ENCODE data around the gene PRRX2.
"Not testable (repeated sequence)": the region's sequence is repeated elsewhere in the genome, so short reads cannot be mapped to it uniquely, and the experiment has no call there.

The PRRX2 gene

DNA sequence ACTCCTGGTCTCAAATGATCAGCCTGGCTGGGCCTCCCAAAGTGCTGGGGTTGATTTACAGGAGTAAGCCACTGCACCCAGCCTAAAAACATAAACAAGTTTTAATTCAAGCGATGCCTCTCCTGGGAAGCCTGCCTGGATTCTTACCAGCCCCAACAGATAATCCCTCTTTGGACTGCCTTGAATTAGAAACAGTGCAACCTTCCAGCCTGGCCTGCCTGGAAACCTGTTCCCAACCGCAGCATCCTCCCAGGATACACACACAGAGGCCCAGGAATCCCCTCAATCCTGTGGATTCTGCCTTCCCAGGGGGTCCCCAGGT, 68.1 kb downstream of the PRRX2 start:
- H3K9me3 Mint-ChIP-seq: no peaks in the 10 kb centered on the region
- peaks cover 7 to 11% of the 10 kb centered on the region in 2 donors for H3K4me1 Mint-ChIP-seq (ENCODE audit: low read depth in 2 of 2)
- peaks cover 3% of the 10 kb centered on the region for H3K36me3 Mint-ChIP-seq (ENCODE audit: insufficient read depth)
- DNase-seq: no peak
- peaks cover 0 to 44% of the 10 kb centered on the region in 2 donors for H3K27me3 Mint-ChIP-seq
- H3K4me3 Mint-ChIP-seq: no peak overlapping the region
- H3K27ac Mint-ChIP-seq: no peak overlapping the region
- ATAC-seq (replicated peaks): no peak

DNA sequence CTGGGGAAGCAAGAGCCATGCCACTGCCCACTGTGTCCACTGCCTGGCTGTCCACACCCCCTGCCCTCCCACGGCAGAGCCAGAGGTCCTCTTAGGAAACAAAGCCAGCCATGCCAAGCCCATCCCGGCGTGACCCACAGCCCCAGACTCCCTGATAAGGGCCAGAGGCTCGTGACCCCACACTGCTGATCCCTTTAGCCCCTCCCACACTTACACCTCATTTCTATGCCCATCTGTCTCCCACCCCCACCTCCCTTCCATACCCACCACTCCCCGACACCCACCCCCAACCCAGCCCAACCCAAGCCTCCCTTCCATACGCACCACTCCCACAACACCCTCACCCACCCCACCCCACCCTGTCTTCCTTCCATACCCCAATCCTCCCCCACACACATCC, 70.1 kb downstream of the PRRX2 start:
- Mint-ChIP-seq H3K27ac (no peak overlapping the region), H3K36me3 (ENCODE audit: insufficient read depth) (peaks cover 3% of the 10 kb centered on the region), H3K4me3 (no peak overlapping the region), H3K27me3 (peaks cover 0 to 39% of the 10 kb centered on the region in 2 donors), H3K4me1 (ENCODE audit: low read depth in 2 of 2) (peaks cover 7 to 11% of the 10 kb centered on the region in 2 donors), H3K9me3 (no peaks in the 10 kb centered on the region)
- ATAC-seq (replicated peaks): no peak
- no peak for DNase-seq

DNA sequence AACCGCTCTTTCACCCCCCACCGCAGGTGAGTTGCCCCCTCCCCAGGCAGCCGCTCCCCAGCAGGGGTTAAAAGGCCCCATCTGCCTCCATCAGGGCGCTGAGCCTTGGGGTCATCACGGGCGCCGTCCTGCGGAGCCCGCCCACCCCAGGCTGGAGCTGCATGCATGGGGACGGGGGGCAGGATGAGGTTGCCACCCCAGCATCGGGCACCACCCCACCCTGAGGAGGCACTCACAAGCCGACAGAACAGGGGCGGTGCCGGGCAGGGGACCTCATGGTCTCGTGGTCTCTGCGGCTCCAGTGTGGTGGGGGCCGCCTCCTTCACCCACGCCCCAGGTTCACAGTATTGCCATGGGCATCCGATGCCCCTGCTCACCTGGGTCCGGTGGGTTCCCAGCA, 70.9 kb downstream of the PRRX2 start:
- Mint-ChIP-seq H3K4me1 (ENCODE audit: low read depth in 2 of 2) (peaks cover 7 to 11% of the 10 kb centered on the region in 2 donors), H3K27ac (no peak overlapping the region), H3K9me3 (no peaks in the 10 kb centered on the region), H3K4me3 (peak overlapping the region; percentile 77 to 79), H3K36me3 (ENCODE audit: insufficient read depth) (peaks cover 3% of the 10 kb centered on the region), H3K27me3 (peaks cover 0 to 38% of the 10 kb centered on the region in 2 donors)
- DNase-seq (no peak), ATAC-seq (replicated peaks) (no peak)

DNA sequence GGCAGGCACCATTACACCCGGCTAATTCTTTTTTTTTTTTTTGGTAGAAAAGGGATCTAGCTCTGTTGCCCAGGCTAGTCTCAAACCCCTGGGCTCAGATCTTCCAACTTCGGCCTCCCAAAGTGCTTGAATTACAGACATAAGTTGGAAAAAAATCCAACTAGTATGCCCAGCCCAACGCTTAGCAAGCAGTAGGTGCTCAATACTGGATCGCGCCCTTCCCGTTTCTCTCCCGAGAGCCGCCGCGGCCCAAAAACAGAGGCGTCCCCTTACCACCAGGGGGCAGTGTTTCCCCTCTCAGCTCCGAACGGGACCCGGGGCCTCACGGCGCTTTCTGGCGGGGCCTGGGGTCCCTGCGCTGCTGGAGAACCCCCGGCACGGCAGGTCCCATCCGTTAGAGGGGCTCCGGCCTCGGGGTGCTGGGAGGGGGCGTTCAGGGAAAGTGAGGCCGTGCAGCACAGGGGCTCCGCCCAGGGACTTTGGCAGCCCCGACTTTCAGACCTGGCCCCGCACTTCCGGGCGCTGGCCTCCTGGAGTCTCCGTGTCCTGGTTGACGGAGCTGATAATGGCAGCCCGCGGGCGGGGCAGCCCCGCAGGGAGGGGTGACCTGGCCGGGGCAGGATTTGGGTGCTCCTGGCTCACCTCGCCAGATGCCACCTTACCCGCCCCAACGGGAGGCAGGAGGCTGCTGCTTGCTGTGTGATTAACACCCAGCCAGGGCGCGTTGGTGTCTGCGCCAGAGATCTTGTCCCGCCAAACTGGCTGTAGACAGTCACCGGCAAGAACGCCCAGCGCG, 72.2 kb downstream of the PRRX2 start:
- peak overlapping the region; percentile 72 to 74 for H3K27ac Mint-ChIP-seq
- ATAC-seq (replicated peaks): peak; percentile 87

DNA sequence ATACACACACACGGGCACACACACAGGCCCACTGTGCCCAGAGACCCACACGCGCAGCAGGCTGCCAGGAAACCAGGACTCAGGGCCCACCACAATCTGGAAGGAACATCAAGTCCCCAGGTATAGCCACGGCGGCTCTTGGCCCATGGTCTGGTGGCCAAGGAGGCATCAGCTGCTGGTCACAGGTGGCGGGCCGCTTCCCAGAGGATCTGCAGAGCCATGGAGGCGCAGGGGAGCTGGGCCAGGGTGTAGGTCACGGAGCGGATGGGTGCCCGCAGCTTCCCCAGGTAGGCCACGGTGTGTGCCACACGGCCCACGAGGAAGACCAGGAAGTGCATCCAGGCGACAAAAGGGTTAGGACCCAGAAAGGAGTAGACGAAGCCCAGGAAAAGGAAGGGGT, 74.0 kb downstream of the PRRX2 start:
- Mint-ChIP-seq H3K27ac (no peak overlapping the region), H3K4me1 (ENCODE audit: low read depth in 2 of 2) (peaks cover 7 to 11% of the 10 kb centered on the region in 2 donors), H3K4me3 (peak overlapping the region in 1 of 2 donors; percentile 8), H3K36me3 (ENCODE audit: insufficient read depth) (peaks cover 3% of the 10 kb centered on the region), H3K9me3 (no peaks in the 10 kb centered on the region), H3K27me3 (peaks cover 0 to 18% of the 10 kb centered on the region in 2 donors)
- DNase-seq: no peak
- ATAC-seq (replicated peaks): no peak

More for the DNA sequence above, 72.2 kb downstream of the PRRX2 start:
- H3K27me3 Mint-ChIP-seq: peaks cover 0 to 26% of the 10 kb centered on the region in 2 donors
- peak; percentile 87 to 90 (median 88) for DNase-seq
- no peaks in the 10 kb centered on the region for H3K9me3 Mint-ChIP-seq
- H3K4me3 Mint-ChIP-seq: peak overlapping the region; percentile 77 to 79
- H3K4me1 Mint-ChIP-seq (ENCODE audit: low read depth in 2 of 2): peaks cover 7 to 11% of the 10 kb centered on the region in 2 donors
- H3K36me3 Mint-ChIP-seq (ENCODE audit: insufficient read depth): peaks cover 3% of the 10 kb centered on the region

DNA sequence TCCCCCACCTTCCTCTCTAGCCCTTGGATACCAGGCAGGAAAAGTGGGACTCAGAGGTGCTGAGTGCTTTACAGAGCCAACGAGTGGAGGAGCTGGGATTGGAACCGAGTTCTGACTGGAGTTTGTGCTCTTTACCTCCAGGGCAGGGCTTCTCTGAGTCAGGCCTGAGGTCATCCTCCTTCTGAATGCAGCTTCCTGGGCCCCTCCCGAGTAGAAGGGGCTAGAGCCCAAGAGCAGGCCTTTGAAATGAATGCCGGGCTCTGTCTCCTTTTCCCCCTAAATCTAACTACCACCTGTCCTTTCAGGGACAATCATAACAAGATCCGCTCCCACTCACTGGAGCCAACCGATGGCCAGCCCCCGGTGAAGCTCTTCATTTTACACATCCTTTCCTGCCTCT, 74.7 kb downstream of the PRRX2 start:
- peaks cover 0 to 14% of the 10 kb centered on the region in 2 donors for H3K27me3 Mint-ChIP-seq
- no peaks in the 10 kb centered on the region for H3K9me3 Mint-ChIP-seq
- DNase-seq (no peak), ATAC-seq (replicated peaks) (no peak)
- no peak overlapping the region for H3K27ac Mint-ChIP-seq
- H3K36me3 Mint-ChIP-seq (ENCODE audit: insufficient read depth): peaks cover 3% of the 10 kb centered on the region
- H3K4me1 Mint-ChIP-seq (ENCODE audit: low read depth in 2 of 2): peaks cover 7 to 11% of the 10 kb centered on the region in 2 donors
- no peak overlapping the region for H3K4me3 Mint-ChIP-seq

DNA sequence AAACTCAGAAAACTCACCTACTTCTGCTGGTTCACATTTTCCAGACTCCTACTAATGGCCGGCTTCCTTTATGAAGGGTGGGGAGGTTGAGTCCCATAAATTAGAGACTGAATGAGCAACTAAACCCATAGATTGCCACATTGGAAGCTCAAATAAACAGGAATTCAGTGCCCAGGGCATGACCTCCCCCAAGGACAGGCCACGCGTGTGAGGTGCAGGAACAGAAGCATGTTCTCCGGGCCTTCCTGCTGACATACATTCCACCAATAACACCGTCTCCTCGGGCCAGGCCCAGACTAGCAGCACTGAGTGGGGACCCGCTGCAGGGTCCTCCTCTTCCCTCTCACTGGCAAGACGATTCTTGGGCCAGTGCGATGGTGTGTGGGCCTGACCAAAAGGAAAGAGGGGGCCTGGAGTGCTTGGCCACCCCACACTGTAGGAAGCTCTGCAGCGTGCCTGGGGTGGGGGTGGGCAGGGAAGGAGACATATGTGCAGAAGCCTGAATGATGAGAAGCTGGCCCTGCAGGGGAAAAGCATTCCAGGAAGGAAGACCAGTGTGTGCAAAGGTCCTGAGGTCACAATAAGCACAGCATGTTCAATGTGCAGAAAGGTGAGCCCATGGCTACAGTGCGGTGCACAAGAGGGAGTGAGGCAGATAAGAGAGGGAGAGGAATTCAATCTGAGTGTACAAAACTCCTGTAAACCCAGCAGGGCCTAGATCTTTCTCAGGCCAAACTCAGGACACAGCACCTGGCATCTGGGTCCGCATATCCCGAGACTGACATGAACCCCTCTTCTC, 75.4 kb downstream of the PRRX2 start:
- no peaks in the 10 kb centered on the region for H3K9me3 Mint-ChIP-seq
- no peak overlapping the region for H3K27ac Mint-ChIP-seq
- H3K27me3 Mint-ChIP-seq: peaks cover 0 to 14% of the 10 kb centered on the region in 2 donors
- ATAC-seq (replicated peaks) (no peak), DNase-seq (no peak)
- peaks cover 3% of the 10 kb centered on the region for H3K36me3 Mint-ChIP-seq (ENCODE audit: insufficient read depth)
- peaks cover 7 to 11% of the 10 kb centered on the region in 2 donors for H3K4me1 Mint-ChIP-seq (ENCODE audit: low read depth in 2 of 2)
- no peak overlapping the region for H3K4me3 Mint-ChIP-seq

DNA sequence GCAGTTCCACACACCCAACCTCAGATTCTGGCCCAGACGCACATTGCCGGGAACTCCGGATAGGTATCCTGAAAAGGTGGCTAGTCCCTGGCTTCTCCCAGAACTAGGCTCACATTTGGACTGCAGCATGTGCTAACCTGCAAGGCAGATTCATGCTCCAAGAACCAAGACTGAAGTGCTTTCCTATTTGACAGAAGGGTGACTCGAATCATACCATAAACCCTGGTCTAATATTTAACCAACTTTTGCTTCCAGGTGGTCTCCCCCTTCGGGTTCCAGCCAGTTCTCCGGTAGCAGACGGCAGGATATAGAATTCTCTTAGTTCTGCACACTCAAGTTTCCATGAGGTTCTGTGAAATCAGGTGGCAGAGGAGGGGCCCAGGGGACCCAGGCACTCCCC, 79.8 kb downstream of the PRRX2 start:
- no peaks in the 10 kb centered on the region for H3K36me3 Mint-ChIP-seq (ENCODE audit: insufficient read depth)
- H3K27me3 Mint-ChIP-seq: peaks cover 0 to 6% of the 10 kb centered on the region in 2 donors
- H3K27ac Mint-ChIP-seq: no peak overlapping the region
- no peaks in the 10 kb centered on the region for H3K4me1 Mint-ChIP-seq (ENCODE audit: low read depth in 2 of 2)
- H3K4me3 Mint-ChIP-seq: no peak overlapping the region
- no peak for ATAC-seq (replicated peaks)
- no peak for DNase-seq
- no peaks in the 10 kb centered on the region for H3K9me3 Mint-ChIP-seq

DNA sequence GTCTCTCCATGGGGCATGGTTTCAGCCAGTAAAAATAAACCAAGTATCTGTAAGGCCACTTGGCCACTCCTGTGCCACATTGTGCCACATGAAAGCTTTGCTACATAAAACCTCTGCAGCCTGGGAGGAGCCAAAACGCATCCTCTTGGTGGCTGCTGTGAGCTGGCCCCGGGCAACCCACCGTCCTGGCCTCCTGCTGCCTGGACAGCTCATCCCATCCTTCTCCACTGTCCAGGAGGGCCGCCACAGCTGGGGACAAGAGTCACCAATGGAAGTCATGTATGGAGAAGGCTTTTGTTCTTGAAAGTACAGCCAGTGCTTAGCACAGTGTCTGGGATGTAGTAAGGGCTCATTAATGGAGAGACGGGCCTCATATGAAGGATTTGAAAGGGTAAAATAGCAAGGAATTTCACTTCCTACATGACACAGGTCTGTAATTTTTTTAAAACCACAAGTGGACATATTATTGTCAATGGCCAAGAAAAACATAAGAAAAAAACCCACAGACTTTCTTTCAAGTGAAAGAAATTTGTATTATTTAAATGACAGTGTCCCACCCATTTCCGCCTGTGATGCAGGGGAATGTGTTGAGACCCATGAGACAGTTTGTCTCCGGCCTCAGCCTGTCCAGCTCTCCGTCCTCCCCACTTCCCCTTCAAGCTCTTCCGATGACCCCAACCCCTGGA, 80.8 kb downstream of the PRRX2 start:
- no peaks in the 10 kb centered on the region for H3K27me3 Mint-ChIP-seq
- H3K27ac Mint-ChIP-seq: no peak overlapping the region
- H3K9me3 Mint-ChIP-seq: no peaks in the 10 kb centered on the region
- DNase-seq: no peak
- no peaks in the 10 kb centered on the region for H3K36me3 Mint-ChIP-seq (ENCODE audit: insufficient read depth)
- no peaks in the 10 kb centered on the region for H3K4me1 Mint-ChIP-seq (ENCODE audit: low read depth in 2 of 2)
- ATAC-seq (replicated peaks): no peak
- no peak overlapping the region for H3K4me3 Mint-ChIP-seq

DNA sequence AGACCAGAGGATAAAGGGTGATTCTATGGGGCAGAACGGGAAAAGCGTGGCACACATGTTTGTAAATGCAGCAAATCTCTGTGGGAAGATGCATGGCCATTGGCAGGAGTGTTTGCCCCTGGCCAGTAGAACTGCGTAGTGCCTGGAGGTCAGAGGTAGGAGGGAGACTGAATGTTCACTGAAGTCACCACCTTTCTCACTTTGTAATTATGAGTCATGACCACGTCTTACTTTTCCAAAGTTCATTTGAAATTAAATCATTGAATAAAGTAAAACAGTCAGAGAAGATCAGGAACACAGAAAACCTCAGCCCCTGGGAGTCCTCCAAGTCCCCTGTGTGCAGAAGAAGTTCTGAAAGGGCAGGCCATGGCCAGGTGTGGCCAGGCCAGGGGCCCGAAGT, 82.8 kb downstream of the PRRX2 start:
- no peak overlapping the region for H3K27ac Mint-ChIP-seq
- no peaks in the 10 kb centered on the region for H3K9me3 Mint-ChIP-seq
- peaks cover 4 to 7% of the 10 kb centered on the region in 2 donors for H3K4me1 Mint-ChIP-seq (ENCODE audit: low read depth in 2 of 2)
- ATAC-seq (replicated peaks) (no peak), DNase-seq (no peak)
- no peaks in the 10 kb centered on the region for H3K36me3 Mint-ChIP-seq (ENCODE audit: insufficient read depth)
- no peak overlapping the region for H3K4me3 Mint-ChIP-seq
- H3K27me3 Mint-ChIP-seq: peaks cover 9 to 17% of the 10 kb centered on the region in 2 donors

DNA sequence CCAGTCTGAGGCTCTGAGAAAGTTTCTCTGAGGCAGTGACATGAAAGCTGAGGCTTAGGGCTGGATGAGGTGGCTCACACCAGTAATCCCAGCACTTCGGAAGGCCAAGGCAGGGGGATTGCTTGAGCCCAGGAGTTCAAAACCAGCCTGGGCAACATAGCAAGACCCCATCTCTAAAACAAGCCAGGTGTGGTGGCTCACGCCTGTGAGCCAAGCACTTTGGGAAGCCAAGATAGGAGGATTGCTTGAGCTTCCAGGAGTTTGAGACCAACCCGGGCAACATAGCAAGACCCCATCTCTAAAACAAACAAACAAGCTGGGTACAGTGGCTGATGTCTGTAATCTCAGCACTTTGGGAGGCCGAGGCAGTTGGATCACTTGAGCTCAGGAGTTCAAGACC, 83.6 kb downstream of the PRRX2 start:
- not testable (repeated sequence) for H3K27ac Mint-ChIP-seq; ATAC-seq (replicated peaks); H3K4me3 Mint-ChIP-seq; H3K36me3 Mint-ChIP-seq (ENCODE audit: insufficient read depth); H3K9me3 Mint-ChIP-seq; DNase-seq
- peaks cover 4 to 10% of the 10 kb centered on the region in 2 donors for H3K4me1 Mint-ChIP-seq (ENCODE audit: low read depth in 2 of 2)
- peaks cover 17 to 25% of the 10 kb centered on the region in 2 donors for H3K27me3 Mint-ChIP-seq

DNA sequence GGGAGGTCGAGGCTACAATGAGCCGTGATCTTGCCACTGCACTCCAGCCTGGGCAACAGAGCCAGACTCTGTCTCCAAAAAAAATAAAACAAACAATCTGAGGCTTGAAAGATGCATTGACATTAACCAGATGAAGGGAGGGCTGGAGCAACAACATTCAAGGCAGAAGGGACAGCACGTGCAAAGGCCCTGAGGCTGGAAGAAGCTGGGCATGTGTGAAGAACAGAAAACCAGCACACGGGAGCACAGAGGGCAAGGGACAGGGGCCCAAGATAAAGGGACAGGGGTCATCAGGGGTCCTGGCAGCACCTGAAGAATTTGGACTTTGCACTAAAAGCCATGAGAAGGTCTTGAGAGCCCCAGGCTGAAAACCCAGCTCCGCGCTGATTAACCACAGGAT, 84.1 kb downstream of the PRRX2 start:
- Mint-ChIP-seq H3K9me3 (no peaks in the 10 kb centered on the region), H3K4me3 (no peak overlapping the region), H3K27me3 (peaks cover 18 to 30% of the 10 kb centered on the region in 2 donors), H3K36me3 (ENCODE audit: insufficient read depth) (no peaks in the 10 kb centered on the region), H3K27ac (no peak overlapping the region), H3K4me1 (ENCODE audit: low read depth in 2 of 2) (peaks cover 4 to 10% of the 10 kb centered on the region in 2 donors)
- ATAC-seq (replicated peaks) (no peak), DNase-seq (no peak)

DNA sequence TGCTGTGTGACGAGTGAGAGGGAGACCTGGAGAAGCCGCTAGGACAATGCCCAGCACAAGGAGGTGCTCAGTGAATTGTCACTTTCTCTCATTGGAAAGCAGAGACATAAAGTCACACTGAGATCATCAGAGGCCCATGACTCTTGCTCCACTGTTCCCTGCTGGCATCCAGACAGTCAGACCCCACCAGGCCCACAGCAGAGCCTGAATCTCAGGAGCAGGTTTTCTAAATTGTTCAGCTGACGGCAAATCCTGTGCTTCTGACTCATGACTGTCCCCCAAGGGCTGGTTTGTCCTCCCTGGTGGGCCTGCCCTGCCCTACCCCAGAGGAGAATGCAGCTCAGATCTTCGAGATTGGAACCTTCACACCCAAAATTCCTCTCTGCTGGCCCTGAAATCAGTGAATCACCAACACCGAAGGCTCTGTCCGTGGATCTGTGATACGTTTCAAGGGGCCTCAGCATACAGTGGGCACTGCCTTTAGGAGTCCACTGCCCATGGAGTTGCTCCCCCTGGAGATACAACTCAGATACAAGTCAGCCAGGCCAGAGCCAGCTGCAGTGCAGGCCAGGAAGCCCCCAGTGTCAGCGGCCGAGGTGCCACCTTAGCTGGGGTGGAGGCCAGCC, 84.7 kb downstream of the PRRX2 start:
- DNase-seq: no peak
- Mint-ChIP-seq H3K27me3 (peaks cover 18 to 36% of the 10 kb centered on the region in 2 donors), H3K4me1 (ENCODE audit: low read depth in 2 of 2) (peaks cover 4 to 10% of the 10 kb centered on the region in 2 donors), H3K36me3 (ENCODE audit: insufficient read depth) (no peaks in the 10 kb centered on the region), H3K4me3 (no peak overlapping the region), H3K27ac (no peak overlapping the region), H3K9me3 (no peaks in the 10 kb centered on the region)
- no peak for ATAC-seq (replicated peaks)

All from effector memory CD8-positive, alpha-beta T cell (primary cell).